Measurements from ENCODE around the gene NCK2. TPM values are rescaled to one million over a fixed set of nuclear protein-coding genes. Genes with fewer than 3 reads are reported as not detected.

NCK2 gene
- total RNA-seq, 1 experiment from 2014 or later = 26.7 TPM

DNA sequence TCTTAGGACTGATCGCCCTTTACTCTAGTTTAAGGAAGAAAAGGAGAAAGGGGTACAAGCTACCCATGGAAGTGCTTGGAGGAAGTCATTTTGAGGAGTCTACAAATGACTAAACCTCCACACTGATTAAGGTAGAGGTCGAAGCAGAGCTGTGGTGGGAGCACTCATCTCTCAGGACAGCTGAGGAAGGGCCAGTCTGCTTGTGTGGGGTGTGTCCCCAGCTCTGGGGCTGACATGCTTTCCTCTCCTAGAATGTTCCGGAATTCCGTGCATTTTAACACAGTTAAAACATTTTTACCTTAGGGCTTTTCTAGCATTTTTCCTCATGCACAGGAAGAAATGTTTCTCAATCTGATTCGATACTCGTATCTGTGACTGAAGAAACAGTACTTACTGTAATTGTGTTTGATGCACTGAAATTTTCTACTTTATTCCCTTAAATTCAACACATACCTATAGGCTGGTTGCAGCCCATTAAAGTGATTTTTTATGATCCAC, 135.1 kb downstream of the NCK2 start:
- Histone ChIP-seq H3K9ac (ENCODE audit: low read length) (no peak overlapping the region), H3K4me1 (ENCODE audit: control insufficient read depth in 1 of 2, insufficient read depth in 2 of 2, low read length in 2 of 2) (no peaks in the 10 kb centered on the region), H3K79me2 (ENCODE audit: insufficient read depth, low read length) (no peaks in the 10 kb centered on the region), H3K36me3 (ENCODE audit: control insufficient read depth in 1 of 2, insufficient read depth in 2 of 2, low read length in 2 of 2) (no peaks in the 10 kb centered on the region), H4K20me1 (ENCODE audit: insufficient read depth) (no peaks in the 10 kb centered on the region), H3K4me3 (replicated peaks in 1 of 2; ENCODE audit: low read depth in 1 of 2, low read length in 2 of 2) (no peak overlapping the region), H3K9me2 (ENCODE audit: insufficient read depth) (no peaks in the 10 kb centered on the region), H3K27ac (ENCODE audit: low read depth, low read length) (no peak overlapping the region), H2AFZ (ENCODE audit: low read depth, low read length, poor library complexity, severe bottlenecking) (no peak overlapping the region), H3K4me2 (ENCODE audit: low read length) (no peak overlapping the region), H3K27me3 (ENCODE audit: insufficient read depth, low read length) (no peaks in the 10 kb centered on the region), H3K9me3 (ENCODE audit: control insufficient read depth in 1 of 2, insufficient read depth in 1 of 2, low read depth in 1 of 2, low read length in 2 of 2) (no peaks in the 10 kb centered on the region)
- intact Hi-C loops (cut with micrococcal nuclease) = no loop called here
- BruUV-seq (replicated peaks) = no TSS peak
- TF ChIP-seq EZH2phosphoT487 (IDR thresholded peaks at IDR 0.05; ENCODE audit: borderline replicate concordance) (no peak), SIN3A (IDR thresholded peaks at IDR 0.05; ENCODE audit: low read depth) (no peak)
- ATAC-seq (no peak), DNase-seq (ENCODE audit: low read depth, low spot score) (no peak)
- CTCF ChIA-PET = no interaction called here
- RAD21 ChIA-PET (ENCODE audit: low non-redundant PET in 1 of 2, low total read pairs in 2 of 2, uncharacterized antibody in 2 of 2, unreplicated experiment in 2 of 2) = no interaction called here
- POLR2A ChIA-PET = no interaction called here

DNA sequence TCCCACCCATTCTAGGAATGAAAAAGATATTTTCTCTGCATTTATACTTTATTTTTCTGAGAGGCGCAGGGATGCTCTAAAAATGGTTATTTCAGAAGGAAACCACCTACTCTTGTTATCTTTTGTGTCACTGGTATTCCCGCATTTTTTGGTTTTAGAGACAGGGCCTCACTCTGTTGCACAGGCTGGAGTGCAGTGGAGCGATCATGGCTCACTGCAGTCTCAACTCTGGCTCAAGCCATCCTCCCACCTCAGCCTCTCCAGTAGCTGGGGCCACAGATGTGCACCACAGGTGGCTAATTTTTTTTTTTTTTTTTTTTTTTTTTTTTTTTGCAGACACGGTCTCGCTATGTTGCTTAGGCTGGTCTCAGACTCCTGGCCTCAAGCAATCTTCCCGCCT, 135.9 kb downstream of the NCK2 start:
- CTCF ChIA-PET = no interaction called here
- intact Hi-C loops (cut with micrococcal nuclease) = no loop called here
- no peaks in the 10 kb centered on the region; the same call in 1 of the 2 replicates for H4K20me1 ChIP-seq (ENCODE audit: insufficient read depth)

More for the DNA sequence above, 135.9 kb downstream of the NCK2 start:
- Histone ChIP-seq H3K79me2 (ENCODE audit: insufficient read depth, low read length) (no peaks in the 10 kb centered on the region), H3K9ac (ENCODE audit: low read length) (no peak overlapping the region), H3K4me2 (ENCODE audit: low read length) (no peak overlapping the region), H3K27ac (ENCODE audit: low read depth, low read length) (no peak overlapping the region), H3K9me3 (ENCODE audit: control insufficient read depth in 1 of 2, insufficient read depth in 1 of 2, low read depth in 1 of 2, low read length in 2 of 2) (no peaks in the 10 kb centered on the region), H3K4me1 (ENCODE audit: control insufficient read depth in 1 of 2, insufficient read depth in 2 of 2, low read length in 2 of 2) (no peaks in the 10 kb centered on the region), H3K4me3 (replicated peaks in 1 of 2; ENCODE audit: low read depth in 1 of 2, low read length in 2 of 2) (no peak overlapping the region), H3K9me2 (ENCODE audit: insufficient read depth) (no peaks in the 10 kb centered on the region), H3K36me3 (ENCODE audit: control insufficient read depth in 1 of 2, insufficient read depth in 2 of 2, low read length in 2 of 2) (no peaks in the 10 kb centered on the region), H3K27me3 (ENCODE audit: insufficient read depth, low read length) (no peaks in the 10 kb centered on the region), H2AFZ (ENCODE audit: low read depth, low read length, poor library complexity, severe bottlenecking) (no peak overlapping the region)
- ATAC-seq (no peak), DNase-seq (ENCODE audit: low read depth, low spot score) (no peak)
- ChIA-PET POLR2A (no interaction called here), RAD21 (ENCODE audit: low non-redundant PET in 1 of 2, low total read pairs in 2 of 2, uncharacterized antibody in 2 of 2, unreplicated experiment in 2 of 2) (no interaction called here)
- no TSS peak for BruUV-seq (replicated peaks)
- TF ChIP-seq SIN3A (IDR thresholded peaks at IDR 0.05; ENCODE audit: low read depth) = no peak
- TF ChIP-seq, protein P1, sequence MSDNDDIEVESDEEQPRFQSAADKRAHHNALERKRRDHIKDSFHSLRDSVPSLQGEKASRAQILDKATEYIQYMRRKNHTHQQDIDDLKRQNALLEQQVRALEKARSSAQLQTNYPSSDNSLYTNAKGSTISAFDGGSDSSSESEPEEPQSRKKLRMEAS (IDR thresholded peaks at IDR 0.05) = no peak
- TF ChIP-seq, protein P2, sequence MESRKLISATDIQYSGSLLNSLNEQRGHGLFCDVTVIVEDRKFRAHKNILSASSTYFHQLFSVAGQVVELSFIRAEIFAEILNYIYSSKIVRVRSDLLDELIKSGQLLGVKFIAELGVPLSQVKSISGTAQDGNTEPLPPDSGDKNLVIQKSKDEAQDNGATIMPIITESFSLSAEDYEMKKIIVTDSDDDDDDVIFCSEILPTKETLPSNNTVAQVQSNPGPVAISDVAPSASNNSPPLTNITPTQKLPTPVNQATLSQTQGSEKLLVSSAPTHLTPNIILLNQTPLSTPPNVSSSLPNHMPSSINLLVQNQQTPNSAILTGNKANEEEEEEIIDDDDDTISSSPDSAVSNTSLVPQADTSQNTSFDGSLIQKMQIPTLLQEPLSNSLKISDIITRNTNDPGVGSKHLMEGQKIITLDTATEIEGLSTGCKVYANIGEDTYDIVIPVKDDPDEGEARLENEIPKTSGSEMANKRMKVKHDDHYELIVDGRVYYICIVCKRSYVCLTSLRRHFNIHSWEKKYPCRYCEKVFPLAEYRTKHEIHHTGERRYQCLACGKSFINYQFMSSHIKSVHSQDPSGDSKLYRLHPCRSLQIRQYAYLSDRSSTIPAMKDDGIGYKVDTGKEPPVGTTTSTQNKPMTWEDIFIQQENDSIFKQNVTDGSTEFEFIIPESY (IDR thresholded peaks at IDR 0.05; ENCODE audit: extremely low read depth, insufficient replicate concordance, low read length) = no peak
- no peak for TF ChIP-seq CEBPB (IDR thresholded peaks at IDR 0.05; ENCODE audit: low read depth)
- no peak for TF ChIP-seq SRF (IDR thresholded peaks at IDR 0.05; ENCODE audit: low read depth)
- TF ChIP-seq POLR2AphosphoS5 (IDR thresholded peaks at IDR 0.05; ENCODE audit: low read depth, low read length) = no peak
- no peak for TF ChIP-seq EGR1 (IDR thresholded peaks at IDR 0.05; ENCODE audit: low read depth)
- no peak for TF ChIP-seq YY1 (IDR thresholded peaks at IDR 0.05; ENCODE audit: extremely low read depth, insufficient replicate concordance, low read depth, low read length)
